GM06990 (cell line): Measurements from ENCODE around the gene PPP2R3B.
"Not testable (repeated sequence)": the region's sequence is repeated elsewhere in the genome, so short reads cannot be mapped to it uniquely, and the experiment has no call there.

Source experiments
- DNase-seq: peaks from one replicate; pipeline ENCODE4 v3.0.0-alpha.2; 2011; ENCODE audit not compliant: insufficient read length; ENCODE audit errors: extremely low read depth
- H3K27me3 ChIP-seq: replicated peaks from 2 replicates; pipeline ENCODE4 v1.6.0; 2011; ENCODE audit warnings: low read length; ENCODE audit not compliant: control insufficient read depth, insufficient read depth
- H3K36me3 ChIP-seq: 2 replicates; pipeline ENCODE4 v1.5.1; 2011; ENCODE audit warnings: low read length; ENCODE audit not compliant: control insufficient read depth, insufficient read depth
- H3K4me3 ChIP-seq: replicated peaks from 2 replicates; pipeline ENCODE4 v1.5.1; 2011; ENCODE audit warnings: low read depth, mild to moderate bottlenecking, control low read depth, low read length
- CTCF ChIP-seq: IDR thresholded peaks from 2 replicates; pipeline ENCODE4 v1.5.1; 2011; ENCODE audit warnings: low read length, control low read depth, mild to moderate bottlenecking, inconsistent platforms; ENCODE audit not compliant: insufficient read depth, poor library complexity, severe bottlenecking

The PPP2R3B gene

GRCh38 chrX:378443-378842 is 8.3 kb downstream of the PPP2R3B start:
- Histone ChIP-seq H3K27me3 (no peaks in the 10 kb centered on the region; the same call in 1 of the 2 replicates), H3K36me3 (no peaks in the 10 kb centered on the region), H3K4me3 (no peak overlapping the region)
- no peak for TF ChIP-seq CTCF
- DNase-seq = no peak

GRCh38 chrX:376206-376605 is 10.5 kb downstream of the PPP2R3B start:
- not testable (repeated sequence) for H3K4me3 ChIP-seq, H3K27me3 ChIP-seq, H3K36me3 ChIP-seq, DNase-seq

- no peak for DNase-seq
- Histone ChIP-seq H3K4me3 (no peak overlapping the region), H3K36me3 (no peaks in the 10 kb centered on the region), H3K27me3 (no peaks in the 10 kb centered on the region; the same call in 1 of the 2 replicates)
- no peak for TF ChIP-seq CTCF
Measured at GRCh38 chrX:375181-376036, 11.3 kb downstream of the PPP2R3B start.

GRCh38 chrX:374596-374995 is 12.1 kb downstream of the PPP2R3B start:
- H3K27me3 ChIP-seq = no peaks in the 10 kb centered on the region; the same call in 1 of the 2 replicates
- no peak for DNase-seq
- no peak for TF ChIP-seq CTCF
- H3K36me3 ChIP-seq = no peaks in the 10 kb centered on the region
- H3K4me3 ChIP-seq = no peak overlapping the region

GRCh38 chrX:373641-374471 is 12.9 kb downstream of the PPP2R3B start:
- Histone ChIP-seq H3K27me3 (no peaks in the 10 kb centered on the region; the same call in 1 of the 2 replicates), H3K4me3 (no peak overlapping the region), H3K36me3 (no peaks in the 10 kb centered on the region)
- TF ChIP-seq CTCF = no peak
- DNase-seq = peak; percentile 48
